ENCODE results near the gene TBC1D3B.
"Not testable (repeated sequence)": the region's sequence is repeated elsewhere in the genome, so short reads cannot be mapped to it uniquely, and the experiment has no call there.

Gene TBC1D3B

GRCh38 chr17:36203335-36203734, 26.9 kb upstream of the TBC1D3B start:
- H3K79me2 ChIP-seq (ENCODE audit: low read length): no peaks in the 10 kb centered on the region
- no peak for TF ChIP-seq EZH2phosphoT487 (IDR thresholded peaks at IDR 0.05; ENCODE audit: low read depth)
- TF ChIP-seq CTCF (IDR thresholded peaks at IDR 0.05; ENCODE audit: low read depth, low read length): no peak
- H3K27me3 ChIP-seq (ENCODE audit: low read depth, low read length): no peaks in the 10 kb centered on the region
- no peak overlapping the region for H2AFZ ChIP-seq (ENCODE audit: low read depth, low read length)
- no peak overlapping the region for H3K9ac ChIP-seq (ENCODE audit: low read length)
- no peaks in the 10 kb centered on the region for H3K36me3 ChIP-seq (replicated peaks; ENCODE audit: low read depth, low read length)
- no peak overlapping the region for H3K4me3 ChIP-seq (ENCODE audit: low read length)
- H3K4me2 ChIP-seq (ENCODE audit: low read length): no peak overlapping the region
- no peaks in the 10 kb centered on the region for H3K9me3 ChIP-seq (ENCODE audit: insufficient read depth, low read length)
- no peak overlapping the region for H3K27ac ChIP-seq (ENCODE audit: low read length)
- H3K4me1 ChIP-seq (ENCODE audit: low read length): no peaks in the 10 kb centered on the region
- no peaks in the 10 kb centered on the region for H4K20me1 ChIP-seq (ENCODE audit: insufficient read depth, low read length)

GRCh38 chr17:36201506-36201905, 25.1 kb upstream of the TBC1D3B start:
- not testable (repeated sequence) for H2AFZ ChIP-seq (ENCODE audit: low read depth, low read length); H3K9ac ChIP-seq (ENCODE audit: low read length); H3K9me3 ChIP-seq (ENCODE audit: insufficient read depth, low read length); H3K36me3 ChIP-seq (replicated peaks; ENCODE audit: low read depth, low read length); H3K79me2 ChIP-seq (ENCODE audit: low read length); H3K4me1 ChIP-seq (ENCODE audit: low read length); H4K20me1 ChIP-seq (ENCODE audit: insufficient read depth, low read length); H3K4me3 ChIP-seq (ENCODE audit: low read length); H3K4me2 ChIP-seq (ENCODE audit: low read length); H3K27me3 ChIP-seq (ENCODE audit: low read depth, low read length); H3K27ac ChIP-seq (ENCODE audit: low read length)

GRCh38 chr17:36201102-36201501, 24.7 kb upstream of the TBC1D3B start:
- not testable (repeated sequence) for H3K4me1 ChIP-seq (ENCODE audit: low read length); H3K27ac ChIP-seq (ENCODE audit: low read length); H3K4me2 ChIP-seq (ENCODE audit: low read length); H3K79me2 ChIP-seq (ENCODE audit: low read length); H4K20me1 ChIP-seq (ENCODE audit: insufficient read depth, low read length); H3K9ac ChIP-seq (ENCODE audit: low read length); H2AFZ ChIP-seq (ENCODE audit: low read depth, low read length); H3K4me3 ChIP-seq (ENCODE audit: low read length); H3K36me3 ChIP-seq (replicated peaks; ENCODE audit: low read depth, low read length); H3K27me3 ChIP-seq (ENCODE audit: low read depth, low read length); H3K9me3 ChIP-seq (ENCODE audit: insufficient read depth, low read length)

- no peaks in the 10 kb centered on the region for H3K27me3 ChIP-seq (ENCODE audit: low read depth, low read length)
- no peaks in the 10 kb centered on the region for H3K4me1 ChIP-seq (ENCODE audit: low read length)
- H3K4me2 ChIP-seq (ENCODE audit: low read length): no peak overlapping the region
- H3K36me3 ChIP-seq (replicated peaks; ENCODE audit: low read depth, low read length): no peaks in the 10 kb centered on the region
- no peak overlapping the region for H3K4me3 ChIP-seq (ENCODE audit: low read length)
- H4K20me1 ChIP-seq (ENCODE audit: insufficient read depth, low read length): no peaks in the 10 kb centered on the region
- no peaks in the 10 kb centered on the region for H3K9me3 ChIP-seq (ENCODE audit: insufficient read depth, low read length)
- no peak overlapping the region for H3K9ac ChIP-seq (ENCODE audit: low read length)
- TF ChIP-seq EZH2phosphoT487 (IDR thresholded peaks at IDR 0.05; ENCODE audit: low read depth) (no peak), CTCF (IDR thresholded peaks at IDR 0.05; ENCODE audit: low read depth, low read length) (no peak)
- H2AFZ ChIP-seq (ENCODE audit: low read depth, low read length): no peak overlapping the region
- no peak overlapping the region for H3K27ac ChIP-seq (ENCODE audit: low read length)
- H3K79me2 ChIP-seq (ENCODE audit: low read length): no peaks in the 10 kb centered on the region
Observed at GRCh38 chr17:36198831-36199465, 22.5 kb upstream of the TBC1D3B start.

- H3K4me2 ChIP-seq (ENCODE audit: low read length): no peak overlapping the region
- no peaks in the 10 kb centered on the region for H3K4me1 ChIP-seq (ENCODE audit: low read length)
- H3K36me3 ChIP-seq (replicated peaks; ENCODE audit: low read depth, low read length): no peaks in the 10 kb centered on the region
- no peak overlapping the region for H3K27ac ChIP-seq (ENCODE audit: low read length)
- no peaks in the 10 kb centered on the region for H4K20me1 ChIP-seq (ENCODE audit: insufficient read depth, low read length)
- H3K79me2 ChIP-seq (ENCODE audit: low read length): no peaks in the 10 kb centered on the region
- no peaks in the 10 kb centered on the region for H3K9me3 ChIP-seq (ENCODE audit: insufficient read depth, low read length)
- H3K9ac ChIP-seq (ENCODE audit: low read length): no peak overlapping the region
- TF ChIP-seq EZH2phosphoT487 (IDR thresholded peaks at IDR 0.05; ENCODE audit: low read depth): no peak
- TF ChIP-seq CTCF (IDR thresholded peaks at IDR 0.05; ENCODE audit: low read depth, low read length): no peak
- H3K27me3 ChIP-seq (ENCODE audit: low read depth, low read length): no peaks in the 10 kb centered on the region
- H2AFZ ChIP-seq (ENCODE audit: low read depth, low read length): no peak overlapping the region
- no peak overlapping the region for H3K4me3 ChIP-seq (ENCODE audit: low read length)
Observed at GRCh38 chr17:36197387-36197703, 20.9 kb upstream of the TBC1D3B start.
